ENCODE measurements around the gene SYNC.
A peak's percentile ranks its signal among the peaks of the same experiment; 100 is the strongest.

SYNC gene

GRCh38 chr1:32702599-32703478 lies at the start of gene SYNC:
Gene SYNC, minus strand, starts transcription at chr1:32702770. Its CDS starts 110 bp downstream, at chr1:32702660.
- DNase-seq, result peak; percentile 82

GRCh38 chr1:32749771-32750170 lies 47.2 kb upstream of the SYNC start:
- DNase-seq, result no peak

GRCh38 chr1:32749332-32749731 lies 46.8 kb upstream of the SYNC start:
- DNase-seq, result no peak

- no peak for DNase-seq
Observed at GRCh38 chr1:32748926-32749325, 46.4 kb upstream of the SYNC start.

GRCh38 chr1:32748348-32748747 lies 45.8 kb upstream of the SYNC start:
- DNase-seq, result no peak

- DNase-seq, result no peak
Observed at GRCh38 chr1:32746130-32746529, 43.6 kb upstream of the SYNC start.

GRCh38 chr1:32744071-32744425 lies 41.5 kb upstream of the SYNC start:
- DNase-seq, result no peak

- DNase-seq, result no peak
Observed at GRCh38 chr1:32743380-32744070, 41.0 kb upstream of the SYNC start.

GRCh38 chr1:32742956-32743355 lies 40.4 kb upstream of the SYNC start:
- DNase-seq, result no peak

- no peak for DNase-seq
Observed at GRCh38 chr1:32742199-32742947, 39.8 kb upstream of the SYNC start.

- DNase-seq, result no peak
Observed at GRCh38 chr1:32741413-32742198, 39.0 kb upstream of the SYNC start.

GRCh38 chr1:32741059-32741412 lies 38.5 kb upstream of the SYNC start:
- DNase-seq, result no peak

GRCh38 chr1:32736812-32737791 lies 34.5 kb upstream of the SYNC start:
- DNase-seq, result no peak

- peak; percentile 74 for DNase-seq
Observed at GRCh38 chr1:32733582-32734321, 31.2 kb upstream of the SYNC start.

- DNase-seq, result no peak
Observed at GRCh38 chr1:32729254-32730046, 26.9 kb upstream of the SYNC start.

- DNase-seq, result no peak
Observed at GRCh38 chr1:32728413-32729077, 26.0 kb upstream of the SYNC start.

- DNase-seq, result no peak
Observed at GRCh38 chr1:32727876-32728275, 25.3 kb upstream of the SYNC start.

GRCh38 chr1:32725615-32725982 lies 23.0 kb upstream of the SYNC start:
- DNase-seq, result no peak

All from femur (tissue), 1 donor.